GOT3 (cell line): ENCODE data around the gene ARMC9.

ENCODE experiments used
- DNase-seq: peaks from one replicate; lab custom pipeline; 2025; ENCODE audit warnings: mixed read lengths; lab: John Stamatoyannopoulos, UW

ARMC9 gene

DNA sequence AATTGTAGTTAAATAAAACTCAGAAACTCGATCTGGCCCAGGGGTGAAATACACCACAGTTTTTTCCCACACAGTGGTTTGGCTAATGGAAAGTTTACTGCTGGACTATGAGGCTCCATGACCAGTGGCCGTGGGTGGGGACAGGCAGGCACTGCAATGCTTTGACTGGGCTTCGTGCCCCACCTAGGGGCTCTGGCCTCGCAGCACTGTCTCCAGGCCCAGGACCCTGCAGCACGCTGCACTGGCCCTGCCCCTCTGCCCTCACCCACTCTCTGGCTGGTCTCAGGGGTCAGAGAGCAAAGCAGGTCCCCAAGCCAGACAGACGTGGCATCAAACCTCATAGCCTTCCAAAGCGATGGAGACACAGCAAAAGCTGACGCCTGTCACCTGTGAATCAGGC, 183.7 kb downstream of the ARMC9 start:
- no peak for DNase-seq

DNA sequence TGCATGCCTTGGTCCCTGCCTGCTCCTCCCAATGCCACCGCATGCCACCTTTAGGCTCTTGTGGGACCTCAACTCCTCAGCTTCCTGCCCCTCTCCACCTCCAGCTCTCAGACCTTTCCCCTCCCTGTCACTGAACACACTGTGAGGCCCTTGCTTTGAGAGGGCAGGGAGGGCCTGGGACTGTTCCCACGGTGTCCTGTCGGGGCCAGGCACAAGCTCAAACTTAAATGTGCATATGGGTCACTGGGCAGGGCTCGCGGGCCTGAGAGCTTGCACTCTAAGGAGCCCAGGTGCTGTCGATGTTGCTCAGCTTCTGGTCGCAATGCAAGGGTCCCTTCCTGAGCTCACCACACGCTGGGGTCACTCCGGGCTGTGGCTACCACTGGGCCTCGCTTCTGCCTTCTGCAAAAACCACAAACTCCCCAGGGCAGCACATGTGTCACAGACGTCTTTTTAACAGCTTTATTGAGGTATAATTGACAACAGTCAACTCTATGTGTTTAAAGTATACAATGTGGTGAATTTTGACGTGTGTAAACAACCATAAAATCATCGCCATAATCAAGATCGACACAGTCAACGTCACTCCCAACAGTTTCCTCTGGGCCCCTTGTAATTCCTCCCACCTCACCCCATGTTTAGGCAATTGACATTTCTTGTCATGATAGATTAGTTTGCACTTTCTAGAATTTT, 185.1 kb downstream of the ARMC9 start:
- DNase-seq = no peak

DNA sequence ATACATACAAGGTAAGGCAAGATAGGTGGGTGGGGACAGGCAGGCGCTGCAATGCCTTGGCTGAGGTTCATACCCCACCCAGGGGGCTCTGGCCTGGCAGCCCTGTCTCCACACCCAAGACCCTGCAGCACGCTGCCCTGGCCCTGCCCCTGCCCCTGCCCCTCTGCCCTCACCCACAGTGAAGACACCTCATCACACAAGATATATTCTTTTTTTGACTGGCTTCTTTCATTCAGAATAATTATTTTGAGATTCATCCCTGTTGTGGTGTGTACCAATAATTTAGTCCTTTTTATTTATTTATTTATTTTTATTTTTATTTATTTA, 185.6 kb downstream of the ARMC9 start:
- no peak for DNase-seq

DNA sequence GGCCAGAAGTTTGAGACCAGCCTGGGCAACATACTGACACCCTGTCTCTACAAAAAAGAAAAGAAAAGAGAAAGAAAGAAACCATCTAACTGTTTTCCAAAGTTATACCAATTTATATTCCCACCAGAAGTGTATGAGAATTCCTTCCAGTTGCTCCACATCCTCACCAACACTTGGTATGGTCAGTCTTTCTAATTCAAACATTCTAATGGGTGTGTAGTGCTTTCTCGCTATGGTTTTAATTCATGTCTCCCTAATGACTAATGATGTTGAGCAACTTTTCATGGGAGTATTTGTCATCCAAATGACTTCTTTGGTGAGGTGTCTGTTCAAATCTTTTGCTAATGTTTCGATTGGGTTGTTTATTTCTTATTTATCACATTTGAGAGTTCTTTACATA, 186.5 kb downstream of the ARMC9 start:
- no peak for DNase-seq

DNA sequence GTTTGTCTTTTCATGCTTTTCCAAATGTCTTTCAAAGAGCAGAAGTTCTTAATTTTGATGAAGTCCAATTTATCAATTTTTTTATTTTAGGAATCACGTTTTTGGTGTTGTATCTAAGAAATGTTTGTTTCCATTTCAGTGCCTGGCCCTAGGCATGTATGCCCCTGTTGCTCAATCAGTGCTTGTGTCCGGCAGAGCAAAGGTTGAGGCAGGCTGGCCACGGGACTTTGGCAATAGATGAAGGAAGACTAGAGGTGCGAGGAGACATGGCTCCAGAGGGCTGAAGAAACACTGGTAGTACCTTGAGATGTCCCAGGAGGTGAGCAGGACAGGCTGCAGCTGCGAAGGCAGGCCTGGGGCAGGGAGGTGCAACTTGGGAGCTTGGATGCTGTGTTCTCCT, 187.0 kb downstream of the ARMC9 start:
- DNase-seq = no peak

DNA sequence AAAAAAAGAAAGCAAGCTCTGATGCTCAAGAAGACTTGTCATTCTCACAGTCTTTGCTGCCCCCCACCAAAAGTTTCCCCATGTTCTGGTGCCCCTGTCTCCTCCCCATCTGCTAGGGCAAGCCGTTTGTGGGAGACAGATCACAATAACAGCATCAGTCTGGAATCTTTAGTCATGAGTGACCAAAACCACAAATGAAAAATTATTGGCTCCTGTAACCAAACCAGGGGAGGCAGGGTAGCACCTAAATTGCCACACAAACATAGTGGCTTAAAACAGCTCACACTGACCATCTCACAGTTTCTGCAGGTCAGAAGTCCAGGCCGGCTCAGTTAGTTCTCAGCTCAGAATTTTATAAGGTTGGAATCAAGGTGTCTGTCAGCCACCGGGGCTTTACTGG, 188.0 kb downstream of the ARMC9 start:
- no peak for DNase-seq

DNA sequence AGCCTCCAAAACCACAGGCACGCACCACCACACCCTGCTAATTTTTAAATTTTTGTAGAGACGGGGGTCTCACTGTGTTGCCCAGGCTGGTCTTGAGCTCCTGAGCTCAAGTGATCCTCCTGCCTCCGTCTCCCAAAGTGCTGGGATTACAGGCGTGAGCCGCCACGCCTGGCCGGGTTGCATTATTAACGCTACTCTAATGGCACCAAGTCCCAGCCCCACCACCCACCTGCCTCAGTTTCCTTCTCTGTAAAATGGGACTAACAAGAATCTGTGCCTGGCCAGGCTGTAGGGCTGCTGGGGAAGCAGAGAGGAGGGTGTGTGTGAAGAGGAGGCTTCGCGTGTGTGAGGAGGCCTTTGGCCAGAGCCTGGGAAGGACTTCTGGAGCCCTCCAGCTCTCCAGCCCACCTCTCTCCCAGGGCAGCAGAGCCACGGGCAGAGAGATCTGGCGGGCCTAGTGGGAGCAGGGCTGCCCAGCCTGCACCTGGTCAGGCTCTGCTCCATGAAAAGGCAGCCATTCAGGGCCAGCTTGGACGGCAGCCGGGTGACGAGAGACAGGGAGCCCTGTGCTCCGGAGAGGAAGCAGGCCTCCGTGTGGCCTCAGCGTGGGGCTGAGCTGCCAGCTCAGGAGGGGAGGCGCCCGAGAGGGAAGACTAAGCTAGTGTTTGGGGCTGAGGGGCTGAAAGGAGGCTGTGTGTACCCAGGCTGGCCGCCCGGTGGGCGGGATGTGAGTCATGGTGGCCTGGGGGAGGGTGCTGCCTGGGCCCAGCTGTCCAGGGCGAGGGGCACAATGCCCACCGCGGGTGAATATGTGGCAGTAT, 189.7 kb downstream of the ARMC9 start:
- DNase-seq = no peak

DNA sequence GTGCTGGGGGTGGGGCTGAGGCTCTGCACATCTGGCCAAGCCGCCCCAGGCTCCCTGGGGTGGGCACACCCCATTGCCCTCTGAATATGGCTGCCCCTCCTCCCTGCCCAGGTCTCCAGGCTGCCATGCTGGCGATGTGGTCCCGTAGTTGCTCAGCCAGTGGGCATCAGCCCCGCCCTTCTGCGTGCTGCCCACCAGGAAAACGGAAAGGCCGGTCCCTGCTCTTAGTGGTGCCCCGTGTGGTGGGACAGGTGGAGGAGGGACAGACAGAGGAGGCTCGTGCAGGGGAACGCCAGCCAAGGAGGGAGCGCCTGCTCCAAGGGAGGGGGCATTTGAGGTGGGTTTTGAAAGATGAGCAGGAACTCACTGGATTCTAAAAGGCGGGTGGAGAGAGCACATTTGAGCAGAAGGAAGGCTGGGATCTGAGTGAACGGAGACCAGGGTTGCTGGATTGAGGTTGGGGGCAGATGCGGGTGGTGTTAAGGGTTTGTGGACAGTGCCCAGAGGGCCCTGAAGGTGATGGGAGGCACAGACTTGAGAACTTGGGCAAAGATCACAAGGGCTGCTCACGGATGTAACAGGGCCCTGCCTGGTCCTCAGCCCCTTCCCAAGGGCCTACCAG, 190.4 kb downstream of the ARMC9 start:
- DNase-seq = no peak

DNA sequence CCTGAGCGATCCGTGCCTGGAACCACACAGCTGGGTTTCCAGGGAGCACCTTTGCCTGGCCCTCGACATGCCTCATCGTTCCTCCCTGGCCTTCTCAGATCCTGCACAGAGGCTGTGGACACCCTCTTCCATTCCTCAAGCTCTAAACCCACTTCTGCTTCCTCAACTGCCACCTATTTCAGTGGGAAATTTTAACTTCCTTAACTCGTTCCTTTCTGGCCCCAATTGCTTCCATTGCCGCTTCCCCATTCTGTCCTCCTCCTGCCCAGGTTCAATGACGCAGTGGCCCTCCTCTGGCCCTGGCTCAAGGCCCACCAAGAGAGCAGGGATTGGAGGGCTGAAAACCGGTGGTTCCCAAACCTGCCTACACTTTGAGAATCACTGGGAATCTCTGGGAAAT, 192.2 kb downstream of the ARMC9 start:
- no peak for DNase-seq

DNA sequence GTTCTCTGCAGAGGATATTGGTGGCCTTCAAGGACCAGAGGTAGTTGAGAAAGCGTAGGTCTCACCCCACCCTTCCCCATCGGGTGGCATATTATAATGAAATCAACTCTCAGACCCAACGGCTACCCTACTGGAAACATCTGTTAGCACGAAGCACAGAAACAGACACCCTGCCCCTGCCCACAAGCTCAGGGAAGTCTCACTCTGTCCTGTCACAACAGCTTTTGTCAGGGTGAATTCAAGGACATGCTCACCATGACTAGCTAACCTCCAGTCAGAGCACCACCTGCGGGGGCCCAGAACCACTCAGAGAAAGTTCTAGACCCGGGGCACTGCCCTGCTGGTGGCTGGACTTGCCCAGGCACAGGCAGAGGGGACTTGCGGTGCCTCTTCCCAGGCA, 193.6 kb downstream of the ARMC9 start:
- DNase-seq = no peak

DNA sequence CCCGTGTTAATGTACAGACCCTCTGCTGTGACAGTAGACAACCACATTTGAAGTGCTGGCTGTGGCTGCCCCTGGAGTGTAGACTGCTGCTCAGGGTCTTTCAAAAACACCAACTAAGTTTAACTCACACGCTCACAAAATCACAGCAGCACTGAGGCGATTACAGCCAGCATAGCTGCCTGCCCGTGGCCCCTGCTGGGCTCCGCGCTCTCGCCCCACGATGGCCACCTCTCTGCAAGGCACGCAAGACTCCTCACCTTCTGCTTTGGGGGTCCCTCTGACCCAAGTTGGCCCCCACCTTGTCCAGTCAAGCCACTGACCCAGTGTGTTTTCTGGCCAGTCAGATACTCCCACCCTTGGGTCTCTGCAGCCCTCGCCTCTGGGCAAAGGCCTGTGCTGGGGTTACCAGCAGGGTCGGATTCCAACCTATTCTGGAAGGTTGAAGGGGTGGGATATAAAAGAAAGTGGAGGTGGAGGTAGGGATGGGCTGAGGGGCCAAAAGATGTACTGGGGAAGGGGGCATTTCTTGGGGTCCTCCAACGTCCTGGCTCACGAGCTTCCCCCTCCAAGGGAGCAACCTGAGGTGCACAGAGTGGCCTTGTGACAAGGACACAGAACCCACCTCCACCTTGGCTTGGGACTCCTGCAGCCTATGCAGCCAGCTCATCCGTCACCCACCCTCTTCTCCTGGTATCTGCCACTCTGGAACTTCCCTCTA, 194.2 kb downstream of the ARMC9 start:
- DNase-seq = no peak

DNA sequence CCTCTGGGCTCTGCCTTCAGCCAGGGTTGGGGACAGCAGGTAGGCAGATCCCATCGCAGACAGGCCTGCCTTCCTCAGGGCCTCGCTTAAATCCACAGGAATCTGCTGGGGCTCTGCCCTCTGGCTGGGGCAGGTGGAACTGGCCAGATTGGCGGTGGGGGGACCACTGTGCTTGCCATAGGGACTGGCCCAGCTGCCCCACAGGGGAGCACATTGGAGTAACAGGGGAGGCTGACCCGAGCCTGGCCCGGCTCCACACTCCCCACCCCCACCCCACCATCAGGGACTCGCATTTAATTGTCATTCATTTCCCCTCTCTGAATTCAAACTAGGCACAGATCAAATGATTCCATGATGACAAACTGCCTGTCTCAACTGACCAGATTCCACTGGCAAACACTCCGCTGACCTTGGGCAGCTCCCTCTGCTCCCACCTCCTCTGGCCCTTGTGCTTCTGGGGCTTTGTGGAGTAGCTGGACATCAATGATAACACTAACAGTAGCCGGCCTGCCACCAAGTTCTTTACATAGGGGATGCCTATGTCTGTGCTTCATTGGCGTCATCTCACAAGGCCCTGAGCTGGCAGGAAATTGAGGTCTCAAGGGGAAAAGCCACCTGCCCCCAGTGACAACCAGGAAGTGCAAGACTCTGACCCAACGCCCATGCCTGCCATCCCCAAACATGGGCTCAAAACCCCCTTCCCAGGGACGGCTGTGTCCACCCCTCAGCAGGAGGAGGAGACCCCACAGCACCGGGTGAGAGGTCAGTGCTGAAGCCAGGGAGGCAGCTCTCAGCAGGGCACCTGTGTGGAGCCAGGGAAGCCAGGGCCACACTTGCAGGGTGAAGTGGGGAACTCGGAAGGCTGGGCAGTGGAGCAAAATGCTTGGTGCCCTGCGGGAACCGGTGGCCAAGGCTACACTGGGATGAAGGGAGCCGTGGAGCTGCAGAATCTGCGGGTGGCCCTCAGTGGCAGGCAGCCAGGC, 195.0 kb downstream of the ARMC9 start:
- no peak for DNase-seq

DNA sequence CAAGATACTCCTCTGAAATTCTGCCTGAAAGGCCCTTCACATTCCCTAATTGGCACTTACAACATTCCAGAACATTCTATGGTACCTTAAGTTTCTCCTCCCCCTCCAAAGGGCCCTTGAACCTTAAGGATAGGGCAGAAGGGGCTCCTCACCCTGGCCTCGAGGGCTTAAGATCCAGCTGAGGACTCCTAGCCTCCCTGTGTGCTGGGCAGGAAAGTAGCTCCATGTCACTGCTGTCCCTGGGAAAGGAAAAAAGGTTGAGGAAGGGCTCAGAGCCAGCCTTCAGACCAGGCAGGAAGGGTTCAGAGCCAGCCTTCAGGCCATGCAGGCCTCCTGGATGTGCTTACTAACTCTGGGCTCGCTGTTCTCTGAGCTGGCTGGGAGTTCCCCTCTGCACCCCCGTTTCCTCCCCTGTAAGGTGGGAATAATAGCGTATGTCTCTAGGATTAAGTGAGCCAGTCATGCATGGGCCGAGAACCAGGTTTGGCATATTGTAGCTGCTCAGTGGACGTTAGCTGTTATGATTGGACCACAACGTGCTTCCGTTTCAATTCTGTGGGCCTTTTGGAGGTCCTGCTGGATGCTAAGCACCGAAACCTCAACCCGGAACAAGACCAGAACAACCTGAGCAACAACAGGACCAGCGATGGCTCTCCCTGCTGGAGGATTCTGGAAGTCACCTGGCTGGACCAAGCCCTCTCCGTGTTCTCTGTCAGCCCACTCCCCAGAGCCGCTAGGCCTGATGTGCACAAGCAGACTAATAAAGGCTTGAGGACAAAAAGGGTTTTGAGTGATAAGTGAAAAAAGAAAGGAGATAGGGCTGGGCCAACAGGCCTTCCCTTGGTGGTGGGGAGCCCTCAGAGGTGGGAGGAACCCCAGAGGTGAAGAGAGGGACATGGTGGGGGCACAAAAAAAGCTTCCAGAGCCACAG, 196.0 kb downstream of the ARMC9 start:
- DNase-seq = no peak

DNA sequence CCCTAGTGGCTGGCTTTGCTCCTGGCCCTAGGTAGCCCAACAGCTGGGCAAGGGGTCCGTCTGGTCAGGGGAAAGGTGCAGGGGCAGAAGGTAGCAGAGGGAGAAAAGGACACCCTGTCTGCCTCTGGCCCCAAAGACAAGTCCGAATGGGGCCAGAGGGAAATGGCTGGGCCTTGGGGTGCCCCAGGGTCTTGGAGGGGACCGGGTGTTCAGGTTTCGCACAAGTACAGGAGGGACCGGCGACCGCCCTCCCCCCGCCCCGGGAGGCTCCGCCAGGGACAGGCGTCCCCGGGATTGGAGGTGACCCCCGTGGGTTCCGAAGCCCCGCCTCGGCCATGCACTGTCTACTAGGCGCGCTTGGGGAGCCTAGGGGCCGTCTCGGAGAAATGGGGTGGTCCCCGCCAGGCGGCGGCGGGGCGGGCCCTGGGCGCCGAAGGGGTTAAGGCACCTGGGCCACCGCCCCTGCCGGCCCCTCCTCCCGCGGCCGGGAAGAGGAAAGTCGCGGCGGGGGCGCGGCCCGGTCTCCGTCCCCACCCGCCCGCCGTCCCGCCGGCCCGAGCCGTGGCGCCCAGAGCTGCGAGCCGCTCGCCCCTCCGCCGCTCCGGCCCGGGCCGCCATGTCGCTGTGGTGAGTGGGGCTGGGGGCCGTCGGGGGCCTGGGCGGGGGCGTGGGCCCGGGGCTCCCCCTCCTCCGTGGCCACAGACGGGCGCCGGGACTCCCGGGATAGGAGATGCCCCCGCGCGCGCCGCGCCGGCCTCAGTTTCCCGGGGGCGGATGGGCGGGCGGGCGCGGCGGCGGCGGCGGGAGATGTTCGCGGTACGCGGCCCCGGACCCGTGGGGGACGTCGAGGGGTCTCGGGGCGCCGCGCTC, 197.0 kb downstream of the ARMC9 start, which contains the start of gene B3GNT7:
B3GNT7 (plus strand) TSS at position 523 of the 870 bp plus-strand sequence; CDS start at position 617, 94 bp downstream.
- DNase-seq = no peak

DNA sequence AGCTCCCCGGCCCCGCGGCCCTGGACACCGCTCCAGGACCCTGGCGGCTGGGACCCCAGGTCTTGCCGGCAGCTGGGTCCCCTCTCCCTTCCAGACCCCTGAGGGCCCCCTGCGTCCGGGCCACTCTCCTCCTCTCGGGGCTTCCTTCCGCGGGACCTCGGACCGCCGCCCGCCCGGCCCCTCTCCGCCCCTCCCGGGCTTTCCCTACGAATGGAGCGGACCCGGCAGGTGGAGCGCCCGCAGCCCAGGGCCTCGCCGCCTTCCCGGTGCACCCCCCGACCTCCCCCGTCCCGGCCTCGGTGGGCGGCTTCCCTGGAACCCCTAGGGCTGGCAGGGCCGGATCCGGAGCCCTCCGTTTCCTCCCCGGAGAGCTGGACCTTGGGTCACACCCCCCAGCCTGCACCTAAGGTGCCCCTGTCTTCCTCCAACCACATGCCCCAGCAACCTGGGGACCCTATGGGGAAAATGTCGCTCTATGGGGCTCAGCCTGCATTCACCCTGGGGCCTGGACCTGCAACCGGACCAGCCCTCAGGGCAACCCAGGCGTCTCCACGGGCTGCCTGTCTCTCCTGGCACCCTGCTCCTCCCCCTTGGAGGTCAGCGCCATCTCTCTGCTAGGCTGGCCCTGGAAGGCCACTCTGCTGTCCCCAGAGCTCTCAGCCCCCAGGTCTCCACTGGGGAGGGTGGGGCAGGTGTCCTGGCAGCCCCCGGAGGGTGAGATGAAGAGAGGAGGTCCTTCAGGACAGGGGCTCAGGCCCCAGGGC, 197.8 kb downstream of the ARMC9 start:
- no peak for DNase-seq

DNA sequence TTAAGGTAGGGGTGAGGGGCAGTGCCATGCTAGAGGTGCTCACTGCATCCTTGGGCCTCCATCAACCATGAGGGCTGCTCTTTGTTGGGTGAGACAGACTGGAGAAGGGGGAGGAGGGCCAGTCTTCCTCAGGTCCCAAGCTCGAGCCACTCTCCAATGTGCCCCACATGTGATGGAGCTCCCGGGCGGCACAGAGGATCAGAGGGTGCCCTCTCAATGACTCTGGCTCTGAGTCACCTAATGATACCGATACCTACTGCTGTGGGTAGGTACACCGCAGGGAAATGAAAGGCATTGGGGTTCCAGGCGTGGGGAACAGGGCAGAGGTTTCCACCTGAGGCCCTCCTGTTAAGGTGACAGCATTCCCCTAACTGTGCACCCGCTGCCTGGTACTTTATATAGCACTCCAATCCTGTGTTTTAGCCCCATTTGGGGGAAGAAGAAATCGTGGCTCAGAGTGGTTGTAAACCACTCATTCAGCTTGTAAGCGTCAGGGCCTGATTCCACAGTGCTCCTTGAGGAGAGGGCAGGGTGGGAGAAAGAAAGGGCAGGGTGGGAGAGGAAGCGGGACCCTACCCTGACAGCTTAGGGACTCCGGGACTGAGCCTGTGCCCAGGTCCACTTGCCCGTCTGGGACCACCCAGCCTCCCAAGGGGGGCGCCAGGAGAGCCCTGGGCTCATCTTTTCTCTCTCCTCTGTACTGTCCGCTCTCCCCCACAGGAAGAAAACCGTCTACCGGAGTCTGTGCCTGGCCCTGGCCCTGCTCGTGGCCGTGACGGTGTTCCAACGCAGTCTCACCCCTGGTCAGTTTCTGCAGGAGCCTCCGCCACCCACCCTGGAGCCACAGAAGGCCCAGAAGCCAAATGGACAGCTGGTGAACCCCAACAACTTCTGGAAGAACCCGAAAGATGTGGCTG, 198.8 kb downstream of the ARMC9 start:
- DNase-seq = no peak

DNA sequence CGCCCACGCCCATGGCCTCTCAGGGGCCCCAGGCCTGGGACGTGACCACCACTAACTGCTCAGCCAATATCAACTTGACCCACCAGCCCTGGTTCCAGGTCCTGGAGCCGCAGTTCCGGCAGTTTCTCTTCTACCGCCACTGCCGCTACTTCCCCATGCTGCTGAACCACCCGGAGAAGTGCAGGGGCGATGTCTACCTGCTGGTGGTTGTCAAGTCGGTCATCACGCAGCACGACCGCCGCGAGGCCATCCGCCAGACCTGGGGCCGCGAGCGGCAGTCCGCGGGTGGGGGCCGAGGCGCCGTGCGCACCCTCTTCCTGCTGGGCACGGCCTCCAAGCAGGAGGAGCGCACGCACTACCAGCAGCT, 199.5 kb downstream of the ARMC9 start:
- DNase-seq = no peak
